GM21423 (cell line): ENCODE results near the gene MYH16.
"Not testable (repeated sequence)": the region's sequence is repeated elsewhere in the genome, so short reads cannot be mapped to it uniquely, and the experiment has no call there.

Source experiments
- ATAC-seq: cut with Tn5 transposase; IDR thresholded peaks from one replicate; pipeline ENCODE4 v1.9.1; 2021; ENCODE audit warnings: mild to moderate bottlenecking, moderate library complexity; ENCODE audit not compliant: unreplicated experiment

Gene MYH16

DNA sequence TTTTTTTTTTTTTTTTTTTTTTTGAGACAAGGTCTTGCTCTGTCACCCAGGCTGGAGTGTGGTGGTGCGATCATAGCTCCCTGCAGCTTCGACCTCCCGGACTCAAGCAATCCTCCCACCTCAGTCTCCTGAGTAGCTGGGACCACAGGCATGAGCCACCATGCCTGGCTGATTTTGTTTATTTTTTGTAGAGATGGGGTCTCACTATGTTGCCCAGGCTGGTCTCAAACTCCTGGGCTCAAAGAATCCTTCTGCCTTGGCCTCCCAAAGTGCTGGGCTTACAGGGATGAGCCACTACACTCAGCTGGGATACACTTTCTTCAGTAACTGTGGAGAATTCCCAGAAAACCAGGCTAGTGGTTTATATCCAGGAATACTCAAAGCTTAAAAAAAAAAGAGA is 78.0 kb downstream of the MYH16 start:
- not testable (repeated sequence) for ATAC-seq

DNA sequence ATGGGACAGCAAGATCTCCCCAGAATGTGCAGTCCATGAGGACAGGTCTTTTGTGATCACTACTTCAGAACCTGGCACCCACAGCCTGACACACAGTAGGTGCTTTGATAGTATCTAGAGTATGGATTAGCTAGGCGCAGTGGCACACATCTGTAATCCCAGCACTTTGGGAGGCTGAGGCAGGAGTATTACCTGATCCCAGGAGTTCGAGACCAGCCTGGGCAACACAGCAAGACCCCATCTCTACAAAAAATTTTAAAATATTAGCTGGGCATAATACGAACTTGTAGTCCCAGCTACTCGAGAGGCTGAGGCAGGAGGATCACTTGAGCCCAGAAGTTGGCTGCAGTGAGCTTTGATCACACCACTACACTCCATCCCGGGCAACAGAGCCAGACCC is 79.6 kb downstream of the MYH16 start:
- no peak for ATAC-seq

GRCh38 chr7:99355098-99355497 is 82.5 kb downstream of the MYH16 start:
- ATAC-seq: no peak

GRCh38 chr7:99357701-99358490 is 85.3 kb downstream of the MYH16 start:
- ATAC-seq: no peak

GRCh38 chr7:99358521-99358920 is 85.9 kb downstream of the MYH16 start:
- not testable (repeated sequence) for ATAC-seq

DNA sequence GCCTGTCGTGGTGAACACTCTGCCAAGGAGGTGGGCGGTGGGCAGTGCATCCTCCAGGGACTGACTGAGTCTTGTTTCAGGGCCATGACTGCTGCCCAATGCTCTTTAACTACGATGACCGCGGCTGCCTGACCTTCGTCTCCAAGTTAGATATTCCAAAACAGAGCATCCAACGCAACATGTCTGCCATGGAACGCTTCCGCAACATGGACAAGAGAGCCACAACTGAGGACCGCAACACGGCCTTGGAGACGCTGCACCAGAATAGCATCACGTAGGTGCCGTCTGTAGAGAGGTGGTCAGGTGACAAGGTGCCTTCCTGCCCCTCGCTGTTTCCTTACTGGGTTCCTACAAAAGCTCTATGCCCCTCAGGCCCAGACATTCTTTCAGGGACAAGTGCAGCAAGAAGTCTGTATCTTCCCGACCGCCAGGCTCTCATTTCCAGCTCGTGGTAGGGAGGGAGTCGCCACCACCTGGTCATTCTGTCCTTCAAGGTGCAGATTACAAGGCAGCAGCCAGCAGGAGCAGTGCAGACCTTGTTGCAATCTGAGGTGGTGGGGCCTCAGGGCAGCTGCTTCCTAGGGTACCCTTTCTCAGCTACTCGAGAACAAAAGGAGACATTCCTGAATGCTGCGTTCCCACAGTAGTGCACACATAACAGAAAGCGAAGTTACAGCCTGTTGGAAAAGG is 87.0 kb downstream of the MYH16 start:
- ATAC-seq: no peak
